ENCODE results near the gene IMMP2L.

IMMP2L gene

DNA sequence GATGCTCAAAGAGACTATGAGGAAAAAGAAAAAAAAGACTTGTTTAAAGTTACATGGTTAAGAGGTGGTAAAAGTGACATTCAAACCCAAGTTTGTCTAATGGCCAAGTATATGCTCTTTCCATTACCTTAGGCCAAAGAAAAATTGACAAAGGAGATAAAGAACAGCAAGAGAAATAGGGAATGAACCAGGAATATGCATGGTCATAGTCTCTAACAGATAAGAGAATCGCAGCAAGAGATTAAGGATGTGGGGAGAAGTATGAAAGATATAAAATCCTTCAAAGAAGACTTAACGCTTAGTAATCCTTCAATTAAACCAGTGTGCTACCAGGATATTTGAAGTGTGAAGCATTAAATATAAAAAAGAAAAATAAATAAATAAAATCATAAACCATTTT, 494.6 kb downstream of the IMMP2L start:
- H3K4me3 ChIP-seq (ENCODE audit: control insufficient read depth, low read depth, low read length), result no peak overlapping the region
- DNase-seq (ENCODE audit: low read depth), result no peak
- TF ChIP-seq, protein P1, sequence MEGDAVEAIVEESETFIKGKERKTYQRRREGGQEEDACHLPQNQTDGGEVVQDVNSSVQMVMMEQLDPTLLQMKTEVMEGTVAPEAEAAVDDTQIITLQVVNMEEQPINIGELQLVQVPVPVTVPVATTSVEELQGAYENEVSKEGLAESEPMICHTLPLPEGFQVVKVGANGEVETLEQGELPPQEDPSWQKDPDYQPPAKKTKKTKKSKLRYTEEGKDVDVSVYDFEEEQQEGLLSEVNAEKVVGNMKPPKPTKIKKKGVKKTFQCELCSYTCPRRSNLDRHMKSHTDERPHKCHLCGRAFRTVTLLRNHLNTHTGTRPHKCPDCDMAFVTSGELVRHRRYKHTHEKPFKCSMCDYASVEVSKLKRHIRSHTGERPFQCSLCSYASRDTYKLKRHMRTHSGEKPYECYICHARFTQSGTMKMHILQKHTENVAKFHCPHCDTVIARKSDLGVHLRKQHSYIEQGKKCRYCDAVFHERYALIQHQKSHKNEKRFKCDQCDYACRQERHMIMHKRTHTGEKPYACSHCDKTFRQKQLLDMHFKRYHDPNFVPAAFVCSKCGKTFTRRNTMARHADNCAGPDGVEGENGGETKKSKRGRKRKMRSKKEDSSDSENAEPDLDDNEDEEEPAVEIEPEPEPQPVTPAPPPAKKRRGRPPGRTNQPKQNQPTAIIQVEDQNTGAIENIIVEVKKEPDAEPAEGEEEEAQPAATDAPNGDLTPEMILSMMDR (conservative IDR thresholded peaks at IDR 0.05; ENCODE audit: control insufficient read depth, insufficient read depth, low read depth, low read length), result no peak

DNA sequence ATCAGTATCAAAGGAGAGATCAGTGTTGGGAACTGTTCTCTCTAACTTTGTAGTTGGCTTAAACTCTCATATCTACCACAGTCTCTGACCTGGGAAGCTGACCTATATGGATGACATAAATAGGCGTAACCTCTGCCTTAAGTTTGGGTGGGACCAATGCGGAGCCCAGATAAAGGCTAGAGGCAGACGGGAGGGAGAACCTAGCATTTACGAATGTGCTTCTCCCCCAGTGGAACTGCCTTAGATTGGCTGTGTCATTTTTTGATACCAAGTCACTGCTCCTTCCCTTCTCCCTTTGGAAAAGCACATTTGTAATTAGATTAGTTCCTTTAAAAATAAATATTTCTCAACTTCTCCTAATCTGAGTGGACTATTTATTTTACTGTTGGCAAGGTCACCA, 495.0 kb downstream of the IMMP2L start:
- TF ChIP-seq, protein P1 (conservative IDR thresholded peaks at IDR 0.05; ENCODE audit: control insufficient read depth, insufficient read depth, low read depth, low read length), result no peak
- no peak overlapping the region for H3K4me3 ChIP-seq (ENCODE audit: control insufficient read depth, low read depth, low read length)
- DNase-seq (ENCODE audit: low read depth), result no peak

DNA sequence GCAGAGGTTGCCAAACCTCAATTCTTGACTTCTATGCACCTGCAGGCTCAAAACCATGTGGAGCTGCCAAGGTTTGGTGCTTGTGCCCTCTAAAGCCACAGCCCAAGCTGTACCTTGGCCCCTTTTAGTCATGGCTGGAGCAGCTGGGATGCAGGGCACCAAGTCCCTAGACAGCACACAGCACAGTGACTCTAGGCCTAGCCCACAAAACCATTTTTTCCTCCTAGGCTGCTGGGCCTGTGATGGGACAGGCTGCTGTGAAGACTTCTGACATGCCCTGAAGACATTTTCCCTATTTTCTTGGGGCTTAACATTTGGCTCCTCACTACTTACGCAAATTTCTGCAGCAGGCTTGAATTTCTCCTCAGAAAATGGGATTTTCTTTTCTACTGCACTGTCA, 499.1 kb downstream of the IMMP2L start:
- TF ChIP-seq, protein P1 (conservative IDR thresholded peaks at IDR 0.05; ENCODE audit: control insufficient read depth, insufficient read depth, low read depth, low read length), result no peak
- no peak overlapping the region for H3K4me3 ChIP-seq (ENCODE audit: control insufficient read depth, low read depth, low read length)
- no peak for DNase-seq (ENCODE audit: low read depth)

DNA sequence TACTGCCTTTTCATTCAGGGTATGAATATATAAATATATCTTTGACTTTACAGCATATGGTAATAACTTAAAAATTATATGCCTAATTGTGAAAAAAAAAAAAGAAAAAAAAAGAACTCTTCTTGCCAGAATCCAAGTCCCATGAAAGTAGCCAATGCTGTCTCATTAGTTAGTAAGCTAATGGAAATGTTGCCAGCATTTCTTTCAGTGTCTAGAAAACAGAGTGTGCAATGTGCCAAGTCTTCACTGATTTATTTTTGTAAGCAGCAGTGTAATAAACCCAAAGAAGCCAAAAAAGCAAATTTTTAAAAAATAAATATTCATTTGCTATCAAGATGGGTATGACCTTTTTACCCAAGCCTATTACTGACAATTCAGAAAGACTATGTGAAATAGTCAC, 502.5 kb downstream of the IMMP2L start:
- DNase-seq (ENCODE audit: low read depth), result peak; percentile 11
- TF ChIP-seq, protein P1 (conservative IDR thresholded peaks at IDR 0.05; ENCODE audit: control insufficient read depth, insufficient read depth, low read depth, low read length), result no peak
- H3K4me3 ChIP-seq (ENCODE audit: control insufficient read depth, low read depth, low read length), result no peak overlapping the region

DNA sequence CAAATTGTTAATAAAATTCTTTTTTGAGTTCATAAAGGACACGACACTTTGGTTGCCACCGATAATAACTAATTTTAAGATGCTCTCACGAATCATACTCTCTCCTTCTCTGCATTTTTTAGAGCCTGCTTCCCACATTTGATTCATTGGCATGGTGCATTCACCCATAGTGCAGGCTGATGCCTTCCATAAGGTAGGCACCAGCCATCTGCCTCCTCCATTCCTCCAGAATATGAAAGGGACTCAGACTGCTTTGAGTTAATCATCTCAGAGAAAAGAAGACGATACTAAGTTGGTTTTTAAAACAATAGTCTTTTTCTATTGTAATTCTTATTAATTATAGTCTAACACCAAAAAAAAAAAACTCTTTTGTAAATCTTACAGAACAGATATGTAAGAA, 505.2 kb downstream of the IMMP2L start:
- no peak for DNase-seq (ENCODE audit: low read depth)
- H3K4me3 ChIP-seq (ENCODE audit: control insufficient read depth, low read depth, low read length), result no peak overlapping the region
- TF ChIP-seq, protein P1 (conservative IDR thresholded peaks at IDR 0.05; ENCODE audit: control insufficient read depth, insufficient read depth, low read depth, low read length), result no peak

DNA sequence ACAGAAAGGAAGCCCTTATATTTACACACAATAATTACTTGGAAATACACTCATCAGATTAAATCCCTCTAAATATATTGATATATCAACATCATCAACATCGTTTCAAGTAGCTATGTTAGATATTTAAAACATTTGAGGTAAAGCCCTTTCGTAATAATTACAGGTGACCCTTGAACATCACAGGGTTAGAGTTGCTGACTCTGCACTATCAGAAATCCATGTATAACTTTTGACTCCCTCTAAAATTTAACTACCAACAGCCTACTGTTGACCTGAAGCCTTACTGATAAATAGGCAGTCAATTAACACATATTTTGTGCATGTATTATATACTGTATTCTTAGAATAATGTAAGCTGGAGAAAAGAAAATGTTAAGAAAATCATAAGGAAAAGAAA, 505.9 kb downstream of the IMMP2L start:
- no peak for DNase-seq (ENCODE audit: low read depth)

More for the DNA sequence above, 505.9 kb downstream of the IMMP2L start:
- no peak overlapping the region for H3K4me3 ChIP-seq (ENCODE audit: control insufficient read depth, low read depth, low read length)
- TF ChIP-seq, protein P1 (conservative IDR thresholded peaks at IDR 0.05; ENCODE audit: control insufficient read depth, insufficient read depth, low read depth, low read length), result no peak
